ENCODE results near the gene TNFRSF1B.

TNFRSF1B gene

DNA sequence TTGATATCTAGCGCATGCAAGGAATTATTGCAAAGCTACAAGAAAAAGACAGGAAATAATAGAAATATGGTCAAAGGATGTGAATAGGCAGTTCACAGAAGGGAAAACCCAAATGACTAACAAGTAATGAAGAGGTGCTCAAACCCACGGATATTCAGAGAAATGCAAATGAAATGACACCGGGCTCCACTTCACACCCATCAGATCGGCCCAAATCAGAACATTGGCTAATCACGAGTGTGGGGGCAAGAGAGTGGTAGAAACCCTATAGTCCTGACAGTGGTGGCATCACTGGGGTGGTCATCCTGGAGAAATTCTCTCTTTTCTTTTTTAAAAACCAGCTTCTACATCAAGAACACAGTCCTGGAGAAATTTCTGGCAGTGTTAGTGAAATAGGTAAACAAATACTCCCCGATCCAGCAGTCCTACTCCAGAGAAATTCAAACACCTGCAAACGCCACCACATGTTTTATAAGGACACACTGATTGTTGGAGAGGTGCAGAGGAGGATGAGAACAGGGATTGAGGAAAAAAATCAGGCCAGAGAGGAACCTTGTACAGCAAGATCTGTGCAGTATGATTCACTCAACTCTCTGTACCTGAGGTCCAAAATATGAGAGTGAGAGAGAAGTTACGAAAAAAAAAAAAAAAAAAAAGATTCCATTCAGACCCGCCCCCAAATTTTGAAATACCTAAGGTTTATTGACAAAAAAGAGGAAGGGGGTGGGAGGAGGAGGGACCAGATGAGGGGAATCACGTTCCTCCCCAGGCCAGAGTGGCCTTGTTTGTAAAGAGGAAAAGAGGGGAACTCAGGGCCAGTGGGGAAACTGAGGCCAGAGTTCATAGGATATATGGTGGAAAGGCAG lies 9.2 kb upstream of the TNFRSF1B start:
- no peak for DNase-seq (ENCODE audit: low read depth in 2 of 2)

DNA sequence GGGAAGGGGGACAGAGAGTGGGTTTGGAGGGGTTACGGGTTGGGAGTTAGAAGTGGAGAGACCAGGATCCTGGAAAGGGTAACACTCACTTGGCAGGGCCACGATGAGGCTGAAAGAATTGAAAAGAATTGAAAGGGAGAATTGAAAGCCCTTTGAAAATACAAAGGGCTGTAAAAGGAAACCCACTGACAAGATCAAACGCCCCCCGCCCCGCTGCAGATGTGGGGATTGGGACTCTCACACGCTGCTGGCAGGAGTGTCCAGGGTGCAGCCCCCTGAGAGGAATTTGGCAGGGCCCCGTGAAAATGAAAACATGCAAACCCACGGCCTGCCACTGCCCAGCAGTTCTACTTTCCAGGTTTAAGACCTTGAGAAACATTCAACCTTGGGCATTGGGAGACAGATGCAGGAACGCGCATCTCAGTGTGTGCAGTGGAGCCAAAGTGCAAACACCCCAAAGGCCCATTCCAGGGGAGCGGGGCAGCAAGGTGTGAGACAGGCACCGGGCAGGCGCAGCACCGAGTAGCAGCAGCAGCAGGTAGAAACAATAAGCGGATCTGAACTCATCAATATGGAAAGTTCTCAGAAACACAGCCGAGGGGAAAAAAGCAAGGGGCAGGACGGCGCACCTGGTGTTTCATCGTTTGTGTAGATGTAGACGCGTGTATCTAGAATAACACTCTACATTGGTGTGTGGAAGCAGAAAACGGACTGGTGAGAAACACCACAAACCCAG lies 8.3 kb upstream of the TNFRSF1B start:
- no peak for DNase-seq (ENCODE audit: low read depth in 2 of 2)

DNA sequence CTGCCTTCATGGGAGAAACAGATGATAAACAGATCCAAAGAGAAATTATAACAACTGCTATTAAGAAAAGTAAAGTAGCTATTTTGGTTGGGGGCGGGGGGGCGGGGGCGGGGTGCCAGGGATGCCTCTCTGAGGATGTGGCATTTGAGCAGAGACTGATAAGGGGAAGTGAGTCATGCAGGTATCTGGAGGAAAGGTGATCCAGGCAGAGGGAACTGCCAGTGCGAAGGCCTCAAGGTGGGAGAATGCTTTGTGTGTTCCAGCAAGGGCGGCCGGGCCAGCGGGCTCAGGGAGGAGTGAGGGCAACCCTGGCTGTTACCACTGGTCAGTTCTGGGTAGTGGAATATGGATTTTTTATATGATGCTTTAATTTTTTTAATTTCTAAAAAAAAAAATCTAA lies 7.0 kb upstream of the TNFRSF1B start:
- no peak for DNase-seq (ENCODE audit: low read depth in 2 of 2)

DNA sequence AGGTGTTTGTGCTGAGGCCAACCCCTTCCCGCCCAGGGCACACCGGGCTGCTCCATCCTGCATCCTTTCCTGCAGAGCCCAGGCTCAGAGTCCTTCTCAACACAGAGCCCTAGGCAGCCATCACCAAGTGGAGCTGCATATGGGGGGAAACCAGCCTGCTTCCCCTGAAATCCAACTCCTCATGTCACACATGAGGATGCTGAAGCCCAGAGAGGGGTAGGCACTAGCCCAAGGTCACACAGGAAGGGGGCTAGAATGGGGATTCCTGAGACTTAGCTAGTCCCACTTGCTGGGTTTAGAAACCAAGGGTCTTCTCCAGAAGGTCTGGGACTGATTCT lies 5.5 kb upstream of the TNFRSF1B start:
- no peak for DNase-seq (ENCODE audit: low read depth in 2 of 2)

GRCh38 chr1:12161662-12162458 lies 4.9 kb upstream of the TNFRSF1B start:
- DNase-seq (ENCODE audit: low read depth in 2 of 2): peak; percentile 56 to 59

GRCh38 chr1:12162459-12163137 lies 4.2 kb upstream of the TNFRSF1B start:
- no peak for DNase-seq (ENCODE audit: low read depth in 2 of 2)

- no peak for DNase-seq (ENCODE audit: low read depth in 2 of 2)
Observed at GRCh38 chr1:12163210-12163609, 3.6 kb upstream of the TNFRSF1B start.

DNA sequence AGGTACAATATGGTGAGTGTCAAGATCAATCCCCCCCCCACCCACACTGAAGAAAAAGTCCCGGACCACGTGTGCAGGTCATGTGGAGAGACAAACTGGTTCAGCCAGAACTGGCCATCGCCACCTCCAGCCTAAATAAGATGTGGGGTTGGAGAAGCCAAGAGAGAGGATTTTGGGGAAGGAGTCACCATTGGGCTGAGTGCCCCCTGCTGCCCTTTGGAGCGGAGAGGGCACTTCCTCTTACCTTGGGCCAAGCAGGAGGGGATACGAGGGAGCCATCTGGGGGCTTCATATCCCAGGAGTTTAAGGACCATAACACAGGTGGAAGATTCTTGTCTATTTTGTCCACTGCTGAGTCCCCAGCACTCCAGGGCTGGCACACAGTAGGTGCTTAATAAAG lies 2.6 kb upstream of the TNFRSF1B start:
- no peak for DNase-seq (ENCODE audit: low read depth in 2 of 2)

DNA sequence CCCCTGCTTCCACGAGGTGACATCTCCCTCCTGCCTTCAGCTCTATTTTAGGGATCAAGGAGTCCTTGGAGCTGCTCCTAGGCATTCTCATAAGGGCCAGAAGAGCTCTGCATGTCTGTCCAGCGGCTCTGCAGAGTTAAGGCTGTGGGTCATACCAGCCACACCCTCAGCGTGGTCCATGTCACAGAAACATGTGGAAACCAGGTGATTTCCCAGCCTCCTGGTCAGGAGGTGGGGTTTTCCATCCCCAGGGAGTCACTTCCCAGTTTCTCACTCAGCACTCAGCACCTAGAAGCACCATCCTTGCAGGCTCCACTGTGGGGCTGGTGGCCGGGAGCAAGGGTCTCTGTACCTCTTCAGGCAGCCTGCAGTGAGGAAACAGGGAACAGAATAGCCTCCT lies 1.4 kb upstream of the TNFRSF1B start:
- no peak for DNase-seq (ENCODE audit: low read depth in 2 of 2)

DNA sequence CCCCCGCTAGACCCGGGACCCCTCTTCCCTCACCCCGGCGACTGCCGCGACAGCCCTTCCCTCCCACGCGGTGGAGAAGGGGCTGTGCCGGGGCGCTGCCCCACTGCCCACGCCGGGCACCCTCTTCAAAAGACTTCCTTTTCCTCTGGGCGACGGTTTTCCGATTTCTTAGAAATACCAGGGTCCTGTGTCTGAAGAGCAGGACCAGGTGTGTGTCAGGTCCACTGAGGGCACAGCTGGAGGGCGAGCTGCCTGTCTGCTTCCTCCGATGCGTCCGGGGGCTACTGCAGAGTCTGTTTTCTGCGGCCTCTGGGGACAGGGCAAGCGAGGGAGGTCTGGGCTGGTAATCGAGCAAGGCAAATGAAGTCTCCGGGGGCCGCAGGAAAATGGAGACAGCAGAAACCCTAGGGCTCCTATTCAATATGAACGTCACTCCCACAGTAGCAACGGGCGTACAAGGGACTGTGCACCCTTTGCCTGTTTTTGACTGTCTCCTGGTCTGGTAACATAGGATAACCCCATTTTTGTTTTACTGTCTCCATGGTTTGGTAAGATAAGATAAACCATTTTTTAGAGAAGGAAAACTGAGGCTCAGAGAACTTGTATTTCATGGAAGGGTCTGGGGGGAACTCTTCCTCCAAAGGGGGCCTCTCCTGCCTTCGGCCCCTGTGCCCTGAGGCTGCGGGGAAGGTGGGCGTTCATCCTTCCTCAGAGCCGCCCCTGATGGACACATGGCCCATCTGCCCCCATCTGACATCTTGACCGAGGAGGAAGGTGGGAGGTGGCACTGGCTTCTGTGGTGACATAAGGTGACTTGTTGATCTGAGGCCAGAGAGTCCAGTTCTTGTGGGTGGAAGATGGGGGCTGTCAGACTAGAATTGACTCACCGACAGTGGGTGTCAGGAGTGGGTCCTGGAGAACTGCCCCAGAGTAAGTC lies 970 bp downstream of the TNFRSF1B start:
- DNase-seq (ENCODE audit: low read depth in 2 of 2): no peak

- DNase-seq (ENCODE audit: low read depth in 2 of 2): no peak
Observed at GRCh38 chr1:12168451-12169160, 1.8 kb downstream of the TNFRSF1B start.

DNA sequence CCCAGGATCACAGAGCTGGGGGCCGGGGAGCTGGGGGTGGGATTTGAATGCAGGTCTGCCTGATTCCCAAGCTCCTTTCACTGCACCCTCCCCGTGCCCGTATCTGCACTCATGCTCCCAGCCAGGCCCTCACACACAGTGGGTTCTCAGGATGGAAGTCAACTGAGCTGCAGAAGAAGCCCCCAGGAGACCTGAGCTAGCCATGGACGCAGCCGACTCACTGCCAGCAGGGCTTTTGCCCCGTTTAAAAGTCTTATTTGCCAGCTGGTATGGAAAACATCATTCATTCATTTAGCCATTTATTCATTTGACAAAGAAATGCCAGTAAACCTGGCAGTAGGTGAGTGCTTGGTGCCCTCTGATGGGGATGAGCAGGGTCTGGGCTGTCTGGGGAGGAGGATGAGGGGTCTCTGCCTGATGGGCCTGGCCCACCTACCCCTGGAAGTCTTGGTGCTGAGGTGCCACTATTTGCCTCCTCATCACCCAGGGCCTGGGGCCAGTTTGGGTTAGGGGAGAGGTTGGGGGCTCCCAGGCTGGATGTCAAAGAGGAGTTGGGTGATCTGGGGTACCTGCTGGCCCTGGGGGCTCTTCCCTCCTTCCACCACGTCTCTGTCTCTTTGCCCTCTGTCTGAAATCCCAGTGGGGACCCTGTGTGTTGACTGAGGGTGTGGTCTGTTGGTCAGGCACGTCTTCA lies 2.8 kb downstream of the TNFRSF1B start:
- no peak for DNase-seq (ENCODE audit: low read depth in 2 of 2)

DNA sequence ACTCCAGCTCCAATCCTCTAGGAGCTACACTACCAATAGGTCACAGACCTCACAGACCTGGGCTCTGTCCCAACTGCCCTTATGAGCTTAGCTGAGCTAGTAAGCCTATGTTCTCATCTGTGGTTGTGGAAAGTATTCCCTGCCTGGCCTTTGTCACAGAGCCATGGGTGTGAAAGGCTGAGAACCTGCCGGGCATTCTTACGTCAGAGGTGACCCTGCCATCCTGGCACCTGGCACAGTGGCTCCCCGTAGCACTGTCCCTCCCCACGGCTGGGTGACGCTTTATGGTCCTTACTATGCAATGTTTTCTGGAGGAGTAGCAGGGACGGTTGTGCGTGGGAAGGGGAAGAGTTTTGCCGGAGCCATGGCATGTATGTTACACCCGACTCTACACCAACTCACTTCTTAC lies 3.5 kb downstream of the TNFRSF1B start:
- no peak for DNase-seq (ENCODE audit: low read depth in 2 of 2)

DNA sequence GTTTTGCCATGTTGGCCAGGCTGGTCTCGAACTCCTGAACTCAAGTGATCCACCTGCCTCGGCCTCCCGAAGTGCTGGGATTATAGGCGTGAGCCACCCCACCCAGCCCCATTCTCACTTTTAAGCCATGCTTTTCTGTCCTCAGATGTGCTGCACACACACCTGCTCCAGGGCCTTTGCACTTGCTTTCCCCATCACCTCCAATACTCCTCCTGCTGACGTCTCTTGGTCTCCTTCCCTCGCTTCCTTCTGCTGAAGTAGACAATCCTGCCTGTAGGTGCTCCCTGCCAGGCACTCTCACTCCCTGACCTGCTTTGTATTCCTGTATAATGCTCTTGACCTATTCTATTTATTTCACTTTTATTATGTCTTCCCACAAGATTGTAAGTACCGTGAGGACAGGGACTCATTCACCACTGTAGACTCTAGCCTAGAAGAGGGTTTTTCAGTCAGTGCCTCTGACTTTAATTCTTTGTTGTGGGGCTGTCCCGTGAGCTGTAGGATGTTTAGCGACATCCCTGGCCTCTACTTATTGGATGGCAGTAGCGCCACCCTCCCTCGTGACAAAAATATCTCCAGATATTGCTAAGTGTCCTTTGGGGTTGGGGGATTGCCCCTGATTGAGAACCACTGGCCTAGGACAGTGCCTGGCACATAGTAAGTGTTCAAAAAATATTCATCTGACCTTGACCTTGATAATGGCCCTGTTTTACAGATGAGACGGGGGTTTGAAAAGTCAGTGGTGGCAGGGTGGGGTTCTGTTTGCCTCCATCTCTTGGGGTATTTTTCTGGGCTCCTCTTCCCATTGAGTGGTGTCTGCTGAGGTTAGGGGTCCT lies 4.6 kb downstream of the TNFRSF1B start:
- DNase-seq (ENCODE audit: low read depth in 2 of 2): no peak

- DNase-seq (ENCODE audit: low read depth in 2 of 2): no peak
Observed at GRCh38 chr1:12172042-12172851, 5.5 kb downstream of the TNFRSF1B start.

DNA sequence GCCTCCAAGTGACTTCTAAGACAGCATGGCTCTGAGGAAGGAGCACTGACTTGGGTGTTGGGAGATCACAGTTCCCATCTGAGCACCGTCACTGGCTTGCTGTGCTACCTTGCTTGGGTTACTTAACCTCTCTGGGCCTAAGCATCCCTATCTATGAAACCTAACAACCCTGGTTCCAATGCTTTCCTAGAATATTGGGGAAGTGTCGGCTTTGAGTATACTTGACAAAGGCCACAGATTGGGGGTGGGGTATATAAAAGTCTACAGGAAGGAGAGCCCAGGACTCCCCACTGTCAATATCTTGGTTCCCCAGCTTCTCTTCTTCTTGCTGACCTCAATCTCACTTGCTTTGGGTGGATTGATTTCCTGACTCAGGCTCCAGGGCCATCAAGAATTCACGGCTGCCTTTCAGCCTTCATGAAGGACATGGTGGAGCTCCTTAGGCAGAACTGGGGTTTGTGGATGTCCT lies 6.3 kb downstream of the TNFRSF1B start:
- DNase-seq (ENCODE audit: low read depth in 2 of 2): no peak

DNA sequence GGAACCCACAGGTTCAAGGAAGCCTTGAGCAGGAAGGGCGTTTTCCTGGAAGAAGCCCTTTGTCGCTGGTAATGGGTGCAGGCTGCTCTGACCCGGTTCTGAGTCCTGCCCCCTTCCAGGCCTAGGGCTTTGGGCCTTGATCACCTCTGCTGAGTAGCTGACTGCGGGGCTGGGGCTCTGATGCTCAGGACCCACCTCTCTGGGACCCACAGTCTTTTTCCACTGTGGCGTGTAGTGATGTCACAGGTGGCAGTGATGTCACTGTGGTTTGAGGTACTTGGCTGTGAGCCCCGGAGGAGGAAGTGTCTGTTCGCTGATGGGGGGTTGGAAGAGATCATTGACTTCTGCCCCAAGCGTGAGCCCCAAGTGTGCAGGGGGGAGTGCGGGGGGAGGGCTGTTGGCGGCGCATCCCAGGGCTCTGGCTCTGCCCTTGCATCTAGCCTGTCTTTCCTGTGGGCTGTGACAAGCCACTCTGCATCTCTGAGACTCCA lies 6.9 kb downstream of the TNFRSF1B start:
- DNase-seq (ENCODE audit: low read depth in 2 of 2): peak; percentile 90 to 93

Measured in stimulated activated CD8-positive, alpha-beta memory T cell treated with anti-CD3 and anti-CD28 coated beads, Interleukin-7, amount 100 ng/mL, for 1 hour (primary cell).